Upper lobe of right lung (tissue), 1 donor: ENCODE measurements around the gene KCNIP1. TPM values are rescaled to one million over a fixed set of nuclear protein-coding genes. Genes with fewer than 3 reads are reported as not detected.

Experiments
- ATAC-seq: fragments of 200-7000 bp; cut with Tn5 transposase; one replicate; pipeline ENCODE4 v1.9.1; 2020; ENCODE audit warnings: mild to moderate bottlenecking, moderate library complexity
- DNase-seq: peaks from one replicate; pipeline ENCODE4 v3.0.0-alpha.2; 2020
- H3K27ac ChIP-seq: fragments of 200-600 bp; one replicate; pipeline ENCODE4 v1.8.0; 2022
- H3K27me3 ChIP-seq: fragments of 200-600 bp; one replicate; pipeline ENCODE4 v1.8.0; 2022; ENCODE audit warnings: mild to moderate bottlenecking
- H3K36me3 ChIP-seq: fragments of 200-600 bp; one replicate; pipeline ENCODE4 v1.8.0; 2022
- H3K4me1 ChIP-seq: fragments of 200-600 bp; one replicate; pipeline ENCODE4 v1.8.0; 2022
- H3K4me3 ChIP-seq: fragments of 200-600 bp; one replicate; pipeline ENCODE4 v1.8.0; 2022; ENCODE audit warnings: mild to moderate bottlenecking
- H3K9me3 ChIP-seq: fragments of 200-600 bp; one replicate; pipeline ENCODE4 v1.8.0; 2022
- CTCF ChIP-seq: fragments of 200-600 bp; IDR thresholded peaks from one replicate; pipeline ENCODE4 v1.8.0; 2022; ENCODE audit warnings: antibody characterized with exemption
- intact Hi-C: fragments of 100-400 bp; cut with DNase I; formaldehyde crosslinking; loops from one replicate; pipeline ENCODE4 v1.11.0; 2022
- total RNA-seq: library from RNA; stranded (reverse); fragmentation: NEBNext Ultra II Directional; extraction: Animal tissue kit (Norgen Biotek cat#: 25700); gene quantifications from one replicate; pipeline ENCODE4 v1.2.1, GENCODE V29; 2021
- donor health status: DM: no; HTN: yes; CAD: no; lungs with severe emphysema.

The KCNIP1 gene
- total RNA-seq, 1 donor from 2014 or later = 2.7 TPM

- no peak overlapping the region for H3K27ac ChIP-seq
- intact Hi-C loops = no loop called here
- ATAC-seq (peak; percentile 7), DNase-seq (no peak)
- H3K4me1 ChIP-seq = peaks cover 10% of the 10 kb centered on the region
- no peaks in the 10 kb centered on the region for H3K27me3 ChIP-seq
- H3K9me3 ChIP-seq = no peaks in the 10 kb centered on the region
- TF ChIP-seq CTCF = no peak
- no peaks in the 10 kb centered on the region for H3K36me3 ChIP-seq
- H3K4me3 ChIP-seq = no peak overlapping the region
These were observed 7.8 kb upstream of the KCNIP1 start for GRCh38 chr5:170495825-170496661.

- Histone ChIP-seq H3K27me3 (peaks cover 2% of the 10 kb centered on the region), H3K27ac (no peak overlapping the region), H3K9me3 (no peaks in the 10 kb centered on the region), H3K36me3 (no peaks in the 10 kb centered on the region), H3K4me1 (peaks cover 5% of the 10 kb centered on the region), H3K4me3 (no peak overlapping the region)
- no peak for TF ChIP-seq CTCF
- ATAC-seq (no peak), DNase-seq (no peak)
- intact Hi-C loops = no loop called here
These were observed 7.2 kb upstream of the KCNIP1 start for GRCh38 chr5:170496662-170497028.

GRCh38 chr5:170497311-170498038 lies 6.3 kb upstream of the KCNIP1 start:
- peak; percentile 32 for ATAC-seq
- H3K27ac ChIP-seq = no peak overlapping the region
- intact Hi-C loops = no loop called here
- H3K9me3 ChIP-seq = no peaks in the 10 kb centered on the region
- H3K36me3 ChIP-seq = no peaks in the 10 kb centered on the region
- H3K27me3 ChIP-seq = peaks cover 10% of the 10 kb centered on the region
- no peak for TF ChIP-seq CTCF
- H3K4me3 ChIP-seq = no peak overlapping the region
- DNase-seq = no peak
- H3K4me1 ChIP-seq = no peaks in the 10 kb centered on the region

- no peaks in the 10 kb centered on the region for H3K4me1 ChIP-seq
- H3K27ac ChIP-seq = no peak overlapping the region
- intact Hi-C loops = no loop called here
- H3K27me3 ChIP-seq = peaks cover 17% of the 10 kb centered on the region
- no peaks in the 10 kb centered on the region for H3K36me3 ChIP-seq
- DNase-seq (no peak), ATAC-seq (no peak)
- no peaks in the 10 kb centered on the region for H3K9me3 ChIP-seq
- no peak for TF ChIP-seq CTCF
- no peak overlapping the region for H3K4me3 ChIP-seq
These were observed 4.9 kb upstream of the KCNIP1 start for GRCh38 chr5:170498811-170499351.

GRCh38 chr5:170499621-170500020 lies 4.2 kb upstream of the KCNIP1 start:
- no peak for ATAC-seq
- no peak for DNase-seq
- H3K27me3 ChIP-seq = peaks cover 24% of the 10 kb centered on the region

More at GRCh38 chr5:170499621-170500020, 4.2 kb upstream of the KCNIP1 start:
- Histone ChIP-seq H3K4me3 (no peak overlapping the region), H3K9me3 (no peaks in the 10 kb centered on the region), H3K36me3 (no peaks in the 10 kb centered on the region), H3K27ac (no peak overlapping the region), H3K4me1 (no peaks in the 10 kb centered on the region)
- no peak for TF ChIP-seq CTCF
- intact Hi-C loops = no loop called here
